ENCODE measurements around the gene KLF11.

The KLF11 gene

GRCh38 chr2:10043256-10043905 lies at the start of gene KLF11:
KLF11 (plus strand) TSS chr2:10043550; CDS start chr2:10043717, 167 bp downstream.
- DNase-seq = peak; percentile 93

GRCh38 chr2:9994462-9994861 lies 48.9 kb upstream of the KLF11 start:
- DNase-seq = no peak

GRCh38 chr2:9995059-9995458 lies 48.3 kb upstream of the KLF11 start:
- no peak for DNase-seq

DNA sequence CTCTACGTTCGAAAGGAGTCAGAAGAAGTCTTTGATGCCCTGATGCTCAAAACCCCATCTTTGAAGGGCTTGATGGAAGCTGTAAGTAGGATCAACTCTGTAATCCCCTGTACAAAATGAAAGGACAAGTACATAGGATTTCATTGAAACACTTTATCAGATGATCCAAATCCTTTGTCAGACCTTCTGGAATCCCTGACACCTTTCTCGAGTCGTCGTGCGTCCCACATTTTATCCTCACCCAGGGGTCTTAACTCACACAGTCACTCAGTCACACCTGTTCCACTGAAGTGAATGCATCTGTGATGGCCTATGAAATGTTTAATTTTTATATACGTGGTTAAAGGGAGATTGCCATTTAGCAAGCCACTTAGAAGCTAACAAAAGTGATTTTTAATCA lies 47.0 kb upstream of the KLF11 start:
- no peak for DNase-seq

GRCh38 chr2:9997936-9998335 lies 45.4 kb upstream of the KLF11 start:
- no peak for DNase-seq

DNA sequence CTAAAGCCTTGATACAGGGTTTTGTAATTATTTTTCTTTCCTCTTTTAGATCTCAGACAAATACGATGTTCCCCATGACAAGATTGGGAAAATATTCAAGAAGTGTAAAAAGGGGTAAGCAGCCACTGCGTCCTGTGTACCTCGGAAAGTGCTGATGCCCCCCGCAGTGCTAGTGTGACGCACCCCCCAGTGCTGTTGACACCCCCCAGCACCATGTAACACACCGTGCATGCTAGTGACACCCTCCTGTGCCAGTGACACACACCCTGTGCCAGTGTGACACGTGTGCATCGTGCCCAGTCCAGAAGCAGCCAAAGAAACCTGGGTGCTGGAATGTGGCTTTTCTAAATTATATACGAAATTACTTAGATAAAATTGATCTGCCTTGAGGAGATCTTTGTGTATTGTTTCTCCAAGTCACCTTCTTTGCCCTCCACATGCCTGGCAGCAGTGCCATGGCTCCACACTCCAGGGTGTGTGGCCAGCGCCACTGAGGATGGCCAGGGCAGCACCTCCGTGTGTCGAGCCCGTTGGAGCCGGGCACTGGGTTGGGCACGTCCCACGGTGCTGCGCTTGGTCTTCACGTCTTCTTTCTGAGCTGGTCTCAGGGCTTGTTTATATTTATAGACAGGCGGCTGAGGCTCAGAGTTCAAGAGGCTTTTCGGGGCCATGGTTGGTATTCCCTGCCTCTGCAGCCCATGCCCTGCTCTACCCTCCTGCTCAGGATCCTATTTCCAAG lies 44.3 kb upstream of the KLF11 start:
- DNase-seq = no peak

DNA sequence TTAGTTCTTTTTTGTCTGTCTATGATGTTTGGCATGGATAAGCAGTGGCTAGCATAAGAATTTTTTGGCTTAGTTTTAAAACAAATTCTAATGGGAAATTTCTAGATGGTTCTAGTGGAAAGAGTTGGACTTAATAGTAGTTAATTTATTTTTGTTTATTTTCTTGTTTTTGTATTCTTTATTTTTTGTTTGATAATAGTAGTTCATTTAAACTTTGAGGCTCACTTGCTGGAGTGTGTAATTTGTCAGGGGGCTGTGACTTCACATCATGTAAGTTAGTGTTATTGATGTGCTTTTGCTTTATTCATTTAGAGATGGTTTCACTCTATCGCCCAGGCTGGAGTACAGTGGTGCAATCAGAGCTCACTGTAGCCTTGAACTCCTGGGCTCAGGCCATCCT lies 43.7 kb upstream of the KLF11 start:
- no peak for DNase-seq

DNA sequence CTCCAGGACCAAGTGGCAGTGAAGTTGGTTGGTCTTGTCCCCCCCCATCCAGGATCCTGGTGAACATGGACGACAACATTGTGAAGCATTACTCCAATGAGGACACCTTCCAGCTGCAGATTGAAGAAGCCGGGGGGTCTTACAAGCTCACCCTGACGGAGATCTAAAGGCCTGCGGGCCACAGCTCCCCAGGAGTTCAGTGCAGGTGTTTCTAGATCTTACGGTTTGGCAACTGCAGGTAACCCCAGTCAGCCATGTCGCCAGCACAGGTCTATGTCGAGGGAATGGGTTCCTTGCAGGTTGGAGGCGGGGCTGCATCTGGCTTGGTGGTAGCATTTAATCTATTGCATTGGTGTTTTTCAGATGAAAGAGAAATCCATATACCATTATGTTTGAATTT lies 42.8 kb upstream of the KLF11 start:
- no peak for DNase-seq

DNA sequence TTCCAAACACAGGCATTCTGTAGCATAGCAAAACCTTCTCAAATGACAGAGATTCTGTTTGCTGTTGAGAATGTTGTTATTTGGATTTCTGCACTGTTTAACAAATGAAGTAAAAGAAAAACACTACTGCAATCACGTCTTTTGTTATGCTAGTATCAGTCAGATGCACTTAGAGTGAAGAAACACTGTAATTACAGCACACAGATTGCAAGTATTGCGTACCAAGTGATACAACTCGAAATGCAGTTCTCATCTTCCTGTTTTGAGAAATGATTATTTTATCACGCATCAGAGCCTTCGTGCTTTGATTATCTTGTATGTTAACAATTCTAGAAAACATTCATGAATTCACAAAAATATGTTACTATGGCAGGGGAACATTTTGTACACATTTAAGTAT lies 41.8 kb upstream of the KLF11 start:
- no peak for DNase-seq

DNA sequence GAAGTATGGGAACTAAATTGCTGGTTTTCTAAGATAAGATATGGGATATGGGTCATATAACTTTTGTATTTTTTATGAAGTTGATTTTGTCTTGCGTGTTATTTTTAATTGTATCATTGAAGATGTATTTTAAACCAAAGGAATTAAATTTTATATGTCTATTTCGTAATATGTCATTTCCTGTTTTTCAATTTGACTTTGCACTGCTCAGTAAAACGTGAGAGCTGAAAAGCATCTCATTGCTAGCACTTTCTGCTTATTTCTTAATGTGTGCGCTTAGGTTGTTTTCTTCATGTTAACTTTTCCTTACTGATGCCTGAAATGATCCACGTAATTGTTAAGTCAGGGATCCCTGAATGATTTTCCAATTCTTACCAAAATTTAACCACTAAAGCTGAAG lies 41.2 kb upstream of the KLF11 start:
- DNase-seq = no peak

DNA sequence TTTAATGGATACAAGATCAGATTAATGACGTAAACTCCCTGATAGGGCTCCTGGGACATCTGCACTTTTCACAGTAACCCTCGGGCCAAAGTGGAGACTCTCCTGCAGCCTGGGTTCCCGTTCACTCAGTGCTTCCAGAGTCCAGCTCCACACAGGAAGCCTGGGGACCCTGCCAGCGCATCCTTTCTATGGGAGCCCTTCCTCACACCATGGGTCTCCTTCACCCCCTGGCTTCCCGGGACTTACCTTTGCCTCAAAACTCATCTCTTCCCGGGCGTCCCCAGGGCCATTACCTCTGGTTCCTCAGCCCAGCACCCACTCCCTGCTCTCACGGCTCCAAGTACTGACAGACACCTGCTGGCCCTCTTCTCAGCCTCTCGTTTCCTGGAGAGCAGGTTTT lies 40.7 kb upstream of the KLF11 start:
- DNase-seq = no peak

GRCh38 chr2:10003206-10004125 lies 39.9 kb upstream of the KLF11 start:
- DNase-seq = no peak

- DNase-seq = peak; percentile 30
Observed at GRCh38 chr2:10004401-10004800, 38.9 kb upstream of the KLF11 start.

DNA sequence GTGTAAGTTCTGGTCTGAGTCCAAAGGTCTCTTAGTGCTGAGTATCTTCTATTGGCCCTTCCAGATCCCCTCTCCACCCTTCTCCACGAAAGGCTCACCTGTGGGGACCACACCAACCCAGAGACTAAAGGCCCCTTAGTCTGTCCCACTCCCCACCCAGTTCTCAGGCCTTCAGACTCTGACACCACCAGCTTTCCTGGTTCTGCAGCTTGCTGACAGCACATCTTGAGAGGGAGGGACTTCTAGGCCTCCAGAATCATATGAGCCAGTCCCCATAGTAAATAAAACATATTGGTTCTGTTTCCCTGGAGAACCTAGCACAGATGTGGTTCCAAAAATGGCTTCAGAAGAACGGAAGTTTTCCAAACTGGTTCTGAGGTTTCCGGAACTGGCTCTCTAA lies 38.5 kb upstream of the KLF11 start:
- peak; percentile 17 for DNase-seq

DNA sequence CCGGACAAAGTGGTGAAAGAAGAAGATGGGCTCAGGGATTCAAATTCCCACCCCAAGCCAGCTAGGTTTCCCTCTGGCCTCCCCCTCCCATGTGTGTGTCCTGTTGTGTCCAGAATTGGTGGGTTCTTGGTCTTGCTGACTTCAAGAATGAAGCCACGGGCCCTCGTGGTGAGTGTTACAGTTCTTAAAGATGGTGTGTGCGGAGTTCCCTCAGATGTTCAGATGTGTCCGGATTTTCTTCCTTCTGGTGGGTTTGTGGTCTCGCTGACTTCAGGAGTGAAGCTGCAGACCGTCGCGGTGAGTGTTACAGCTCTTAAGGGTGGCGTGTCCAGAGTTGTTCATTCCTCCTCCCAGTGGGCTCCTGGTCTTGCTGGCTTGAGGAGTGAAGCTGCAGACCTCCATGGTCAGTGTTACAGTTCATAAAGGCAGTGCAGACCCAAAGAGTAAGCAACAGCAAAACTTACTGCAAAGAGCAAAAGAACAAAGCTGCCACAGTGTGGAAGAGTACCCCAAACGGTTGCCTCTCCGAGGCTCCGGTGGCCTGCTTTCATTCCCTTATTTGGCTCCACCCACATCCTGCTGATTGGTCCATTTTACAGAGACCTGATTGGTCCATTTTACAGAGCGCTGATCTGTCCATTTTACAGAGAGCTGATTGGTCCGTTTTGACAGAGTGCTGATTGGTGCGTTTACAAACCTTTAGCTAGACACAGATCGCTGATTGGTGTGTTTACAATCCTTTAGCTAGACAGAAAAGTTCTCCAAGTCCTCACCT lies 37.7 kb upstream of the KLF11 start:
- DNase-seq = peak; percentile 13

DNA sequence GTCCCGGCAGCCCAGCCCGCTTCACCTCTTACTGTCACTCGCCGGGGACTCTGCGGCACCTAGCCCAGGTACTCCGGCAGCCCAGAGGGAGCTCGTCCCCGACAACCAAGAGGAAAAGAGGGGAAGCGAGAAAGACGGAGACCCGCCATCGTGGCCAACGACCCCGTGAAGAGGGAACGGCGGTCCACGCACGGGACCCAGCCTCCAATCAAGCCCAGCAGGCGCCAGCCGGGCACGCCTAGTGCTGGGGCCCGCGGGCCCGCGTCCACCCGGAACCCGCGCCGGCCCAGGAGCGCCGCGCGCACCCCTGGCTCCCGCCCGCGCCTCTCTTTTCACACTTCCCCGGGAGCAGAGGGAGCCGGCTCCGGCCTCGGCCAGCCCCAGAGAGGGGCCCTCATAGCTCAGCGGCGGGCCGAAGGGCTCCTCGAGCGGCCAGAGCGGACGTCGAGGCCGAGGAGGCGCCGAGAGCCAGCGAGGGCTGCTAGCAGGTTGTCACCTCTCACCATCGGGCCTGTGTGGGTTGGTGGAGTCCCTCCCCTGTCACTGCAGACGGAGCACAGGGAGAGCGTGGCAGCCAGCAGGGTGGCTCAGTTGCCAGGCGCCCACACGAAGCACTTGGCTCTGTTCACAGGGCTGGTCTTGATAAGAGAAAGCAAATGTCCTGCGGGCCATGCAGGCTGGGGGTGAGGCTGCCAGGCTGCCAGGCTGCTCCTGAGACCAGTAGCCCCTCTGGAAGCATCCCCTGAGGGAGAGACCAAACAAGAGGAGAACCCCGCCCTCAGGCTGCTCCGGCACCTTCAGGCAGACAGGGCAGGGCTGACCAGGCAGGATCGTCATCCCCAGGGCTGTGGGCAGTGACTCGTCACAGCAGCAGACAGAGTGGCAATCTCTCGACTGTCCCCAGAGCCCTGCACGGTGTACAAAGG lies 36.9 kb upstream of the KLF11 start:
- no peak for DNase-seq

DNA sequence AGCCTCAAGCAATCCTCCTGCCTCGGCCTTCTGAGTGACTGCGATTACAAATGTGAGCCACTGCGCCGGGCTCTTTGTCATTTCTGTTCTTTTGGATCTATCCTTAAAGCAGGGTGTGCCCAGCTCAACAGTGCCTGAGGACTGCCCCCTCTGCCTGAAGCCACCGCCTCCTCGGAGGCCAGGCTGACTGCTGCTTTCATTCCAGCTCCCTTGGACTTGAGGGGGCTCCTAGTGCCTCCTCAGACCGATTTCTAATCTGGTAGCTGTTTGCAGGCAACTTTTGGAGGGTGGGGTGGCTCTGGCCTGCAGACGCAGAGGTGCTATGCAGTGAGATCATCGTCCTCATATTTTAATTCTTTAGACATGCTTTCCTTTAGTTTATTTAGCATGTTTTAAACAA lies 35.9 kb upstream of the KLF11 start:
- no peak for DNase-seq

GRCh38 chr2:10007921-10008808 lies 35.2 kb upstream of the KLF11 start:
- no peak for DNase-seq

GRCh38 chr2:10008809-10009176 lies 34.6 kb upstream of the KLF11 start:
- DNase-seq = no peak

DNA sequence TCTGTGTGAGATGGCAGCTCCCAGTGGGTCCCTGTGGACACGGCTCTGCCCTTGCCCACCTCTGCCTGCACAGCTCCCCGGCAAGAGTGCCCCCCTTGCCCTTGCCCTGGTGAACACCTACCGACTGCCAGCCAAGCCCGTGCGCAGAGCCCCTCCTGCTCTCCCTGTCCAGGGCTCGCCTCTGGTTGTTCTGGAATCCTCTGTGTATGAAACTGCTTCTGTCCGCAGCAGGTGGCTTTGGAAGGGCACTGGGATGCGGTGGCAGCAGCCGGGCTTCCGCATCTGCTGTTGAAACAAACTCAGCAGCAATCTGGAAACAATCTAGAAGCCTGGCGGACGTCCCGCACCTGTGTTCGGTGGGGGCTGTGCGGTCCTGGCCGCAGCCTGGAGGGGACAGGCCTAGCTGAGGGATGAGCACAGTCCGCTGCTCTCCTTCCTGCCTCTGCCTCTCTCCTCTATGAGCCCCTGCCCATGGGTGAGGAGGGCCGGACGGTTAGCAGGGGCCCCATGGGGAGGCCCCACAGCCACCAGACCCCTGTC lies 34.0 kb upstream of the KLF11 start:
- no peak for DNase-seq

Measured in right forelimb (tissue), 1 donor.